ENCODE data around the gene OSGEPL1. TPM values are rescaled to one million over a fixed set of nuclear protein-coding genes. Genes with fewer than 3 reads are reported as not detected.
"Not testable (repeated sequence)": the region's sequence is repeated elsewhere in the genome, so short reads cannot be mapped to it uniquely, and the experiment has no call there.

OSGEPL1 gene
- total RNA-seq, 1 donor from 2014 or later, result 15.1 TPM

DNA sequence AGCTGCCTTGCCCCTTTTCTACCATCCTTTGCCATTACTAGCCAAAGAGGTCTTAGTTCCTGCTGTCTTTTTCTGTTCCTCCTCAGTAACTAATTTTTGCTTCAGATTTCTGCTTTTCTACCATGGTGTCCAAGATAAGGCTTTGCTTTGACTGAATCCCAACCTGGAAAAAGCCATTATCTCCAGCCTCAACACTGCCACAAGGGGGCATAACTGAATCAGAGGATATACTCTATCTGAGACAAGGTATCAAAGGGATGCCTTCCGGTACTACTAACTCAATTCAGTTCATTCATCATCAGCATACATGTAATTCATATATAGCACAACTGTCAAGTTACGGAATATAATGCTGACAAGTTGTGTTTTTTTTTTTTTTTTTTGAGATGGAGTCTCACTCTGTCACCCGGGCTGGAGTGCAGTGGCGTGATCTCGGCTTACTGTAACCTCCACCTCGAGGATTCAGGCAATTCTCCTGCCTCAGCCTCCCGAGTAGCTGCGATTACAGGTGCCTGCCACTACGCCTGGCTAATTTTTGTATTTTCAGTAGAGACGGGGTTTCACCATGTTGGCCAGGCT lies 11.4 kb downstream of the OSGEPL1 start:
- Histone ChIP-seq H3K9ac (ENCODE audit: low read depth in 1 of 3, low read length in 3 of 3) (no peak overlapping the region), H3K27me3 (ENCODE audit: control insufficient read depth in 3 of 3, insufficient read depth in 3 of 3, low read length in 3 of 3) (no peaks in the 10 kb centered on the region), H3K9me3 (ENCODE audit: control insufficient read depth in 3 of 3, low read length in 3 of 3) (no peaks in the 10 kb centered on the region), H3K4me1 (ENCODE audit: control insufficient read depth in 3 of 3, insufficient read depth in 3 of 3, low read length in 3 of 3) (no peaks in the 10 kb centered on the region), H3K27ac (ENCODE audit: low read depth, low read length) (no peak overlapping the region), H3K4me3 (ENCODE audit: low read length in 3 of 3) (no peak overlapping the region), H3K36me3 (ENCODE audit: control insufficient read depth in 3 of 3, insufficient read depth in 3 of 3, low read length in 3 of 3) (peaks cover 10 to 41% (median 31%) of the 10 kb centered on the region in 3 donors)

DNA sequence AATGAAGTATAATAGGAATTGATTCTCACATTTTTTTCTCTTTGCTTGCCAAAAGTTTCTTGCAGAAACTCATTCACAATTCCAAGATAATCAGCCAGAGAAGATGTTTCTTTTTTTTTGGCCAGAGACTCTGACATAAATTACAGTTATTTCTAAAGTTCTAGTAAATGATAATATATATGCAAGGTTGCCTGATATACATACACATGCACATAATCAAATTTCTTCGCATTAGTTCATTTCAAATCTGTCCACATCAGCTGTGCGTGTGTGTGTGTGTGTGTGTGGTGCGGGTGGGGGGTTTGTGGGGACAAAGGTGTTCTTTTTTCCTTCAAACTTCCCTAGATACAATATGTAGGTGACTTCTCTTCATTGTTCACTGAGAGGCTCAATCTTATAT lies 33.2 kb downstream of the OSGEPL1 start:
- H3K4me3 ChIP-seq (ENCODE audit: low read length in 3 of 3), result no peak overlapping the region

DNA sequence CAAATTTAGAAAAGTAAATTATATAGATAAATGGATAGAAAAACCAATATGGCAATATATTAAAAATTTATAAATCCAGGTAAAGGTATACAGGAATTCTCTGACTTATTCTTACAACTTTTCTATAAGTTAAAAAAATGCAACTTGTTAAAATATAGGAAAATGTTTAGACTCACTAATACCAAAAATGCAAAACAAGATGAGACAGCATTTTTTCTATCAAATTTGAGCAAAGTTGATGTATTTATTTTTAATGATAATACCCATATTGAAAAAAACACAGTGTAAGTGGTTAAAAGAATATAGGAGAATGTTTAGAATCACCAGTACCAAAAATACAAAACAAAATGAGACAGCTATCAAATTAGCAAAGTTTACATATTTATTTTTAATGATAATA lies 35.7 kb downstream of the OSGEPL1 start:
- no peaks in the 10 kb centered on the region for H3K9me3 ChIP-seq (ENCODE audit: control insufficient read depth in 3 of 3, low read length in 3 of 3)
- H3K27ac ChIP-seq (ENCODE audit: low read depth, low read length), result no peak overlapping the region
- H3K36me3 ChIP-seq (ENCODE audit: control insufficient read depth in 3 of 3, insufficient read depth in 3 of 3, low read length in 3 of 3), result peaks cover 0 to 5% (median 0%) of the 10 kb centered on the region in 3 donors
- no peaks in the 10 kb centered on the region for H3K27me3 ChIP-seq (ENCODE audit: control insufficient read depth in 3 of 3, insufficient read depth in 3 of 3, low read length in 3 of 3)
- H3K9ac ChIP-seq (ENCODE audit: low read depth in 1 of 3, low read length in 3 of 3), result no peak overlapping the region
- H3K4me3 ChIP-seq (ENCODE audit: low read length in 3 of 3), result no peak overlapping the region
- H3K4me1 ChIP-seq (ENCODE audit: control insufficient read depth in 3 of 3, insufficient read depth in 3 of 3, low read length in 3 of 3), result no peaks in the 10 kb centered on the region

More for the DNA sequence above, 33.2 kb downstream of the OSGEPL1 start:
- H3K27me3 ChIP-seq (ENCODE audit: control insufficient read depth in 3 of 3, insufficient read depth in 3 of 3, low read length in 3 of 3), result no peaks in the 10 kb centered on the region
- H3K27ac ChIP-seq (ENCODE audit: low read depth, low read length), result no peak overlapping the region
- H3K9ac ChIP-seq (ENCODE audit: low read depth in 1 of 3, low read length in 3 of 3), result no peak overlapping the region
- H3K4me1 ChIP-seq (ENCODE audit: control insufficient read depth in 3 of 3, insufficient read depth in 3 of 3, low read length in 3 of 3), result no peaks in the 10 kb centered on the region
- no peaks in the 10 kb centered on the region for H3K9me3 ChIP-seq (ENCODE audit: control insufficient read depth in 3 of 3, low read length in 3 of 3)
- H3K36me3 ChIP-seq (ENCODE audit: control insufficient read depth in 3 of 3, insufficient read depth in 3 of 3, low read length in 3 of 3), result peaks cover 0 to 5% (median 0%) of the 10 kb centered on the region in 3 donors

DNA sequence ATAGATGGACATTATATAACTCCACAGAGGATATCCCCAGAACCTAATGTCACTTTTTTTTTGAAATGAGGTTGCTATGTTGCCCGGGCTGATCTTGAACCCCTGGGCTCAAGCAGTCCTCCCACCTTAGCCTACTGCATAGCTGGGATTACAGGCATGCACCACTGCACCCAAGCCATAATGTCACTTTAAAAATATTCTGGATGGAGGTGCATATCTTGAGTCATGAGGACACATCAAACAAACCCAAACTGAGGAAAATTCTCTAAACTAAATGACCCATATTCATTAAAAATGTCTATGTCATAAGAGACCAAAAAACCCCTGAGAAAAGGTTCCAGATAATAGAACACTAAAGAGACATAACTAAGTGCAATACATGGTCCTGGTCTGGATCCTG lies 36.3 kb downstream of the OSGEPL1 start:
- no peaks in the 10 kb centered on the region for H3K9me3 ChIP-seq (ENCODE audit: control insufficient read depth in 3 of 3, low read length in 3 of 3)
- H3K27ac ChIP-seq (ENCODE audit: low read depth, low read length), result no peak overlapping the region
- H3K4me1 ChIP-seq (ENCODE audit: control insufficient read depth in 3 of 3, insufficient read depth in 3 of 3, low read length in 3 of 3), result no peaks in the 10 kb centered on the region
- no peak overlapping the region for H3K9ac ChIP-seq (ENCODE audit: low read depth in 1 of 3, low read length in 3 of 3)
- peaks cover 0 to 5% (median 0%) of the 10 kb centered on the region in 3 donors for H3K36me3 ChIP-seq (ENCODE audit: control insufficient read depth in 3 of 3, insufficient read depth in 3 of 3, low read length in 3 of 3)
- H3K4me3 ChIP-seq (ENCODE audit: low read length in 3 of 3), result no peak overlapping the region
- no peaks in the 10 kb centered on the region for H3K27me3 ChIP-seq (ENCODE audit: control insufficient read depth in 3 of 3, insufficient read depth in 3 of 3, low read length in 3 of 3)

DNA sequence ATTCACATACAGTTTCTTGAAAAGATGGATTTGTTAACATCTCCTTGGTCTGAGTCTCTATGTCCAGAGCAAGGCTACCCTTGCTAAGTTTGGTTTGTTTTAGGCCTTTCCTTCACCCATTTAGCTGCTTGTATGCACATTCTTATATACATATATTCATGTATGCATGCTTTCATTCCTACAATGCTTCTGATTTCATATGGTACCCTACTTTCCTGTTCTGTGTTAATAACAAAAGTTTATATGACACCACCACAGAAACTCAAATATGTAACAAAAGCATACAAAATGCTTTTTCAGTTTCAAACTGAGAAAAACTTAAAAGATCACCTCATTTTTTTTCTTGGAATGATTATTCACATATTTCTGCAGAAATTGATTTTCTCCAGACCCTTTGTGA lies 39.4 kb downstream of the OSGEPL1 start:
- H3K36me3 ChIP-seq (ENCODE audit: control insufficient read depth in 3 of 3, insufficient read depth in 3 of 3, low read length in 3 of 3), result peaks cover 0 to under 1% (median 0%) of the 10 kb centered on the region in 3 donors
- no peak overlapping the region for H3K27ac ChIP-seq (ENCODE audit: low read depth, low read length)
- H3K9ac ChIP-seq (ENCODE audit: low read depth in 1 of 3, low read length in 3 of 3), result no peak overlapping the region
- H3K4me3 ChIP-seq (ENCODE audit: low read length in 3 of 3), result no peak overlapping the region
- H3K27me3 ChIP-seq (ENCODE audit: control insufficient read depth in 3 of 3, insufficient read depth in 3 of 3, low read length in 3 of 3), result no peaks in the 10 kb centered on the region
- H3K9me3 ChIP-seq (ENCODE audit: control insufficient read depth in 3 of 3, low read length in 3 of 3), result no peaks in the 10 kb centered on the region
- no peaks in the 10 kb centered on the region for H3K4me1 ChIP-seq (ENCODE audit: control insufficient read depth in 3 of 3, insufficient read depth in 3 of 3, low read length in 3 of 3)

DNA sequence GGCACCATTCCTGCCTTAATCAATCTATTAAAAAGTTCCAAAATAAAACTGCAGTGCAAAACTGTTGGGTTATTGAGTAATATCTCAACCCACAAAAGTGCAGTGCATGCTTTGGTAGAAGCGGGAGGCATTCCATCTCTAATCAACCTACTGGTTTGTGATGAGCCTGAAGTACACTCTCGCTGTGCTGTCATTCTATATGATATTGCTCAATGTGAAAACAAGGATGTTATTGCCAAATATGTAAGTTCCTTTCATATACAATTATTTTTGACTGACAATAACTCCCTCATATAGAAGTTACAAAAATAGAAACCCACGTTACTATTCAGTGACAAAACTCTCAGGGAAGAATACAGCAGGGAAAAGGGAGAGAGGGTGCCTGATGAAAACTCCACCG lies 43.0 kb downstream of the OSGEPL1 start:
- Histone ChIP-seq H3K27me3 (ENCODE audit: control insufficient read depth in 3 of 3, insufficient read depth in 3 of 3, low read length in 3 of 3) (no peaks in the 10 kb centered on the region), H3K4me3 (ENCODE audit: low read length in 3 of 3) (no peak overlapping the region), H3K9ac (ENCODE audit: low read depth in 1 of 3, low read length in 3 of 3) (no peak overlapping the region), H3K9me3 (ENCODE audit: control insufficient read depth in 3 of 3, low read length in 3 of 3) (no peaks in the 10 kb centered on the region), H3K36me3 (ENCODE audit: control insufficient read depth in 3 of 3, insufficient read depth in 3 of 3, low read length in 3 of 3) (no peaks in the 10 kb centered on the region), H3K27ac (ENCODE audit: low read depth, low read length) (no peak overlapping the region), H3K4me1 (ENCODE audit: control insufficient read depth in 3 of 3, insufficient read depth in 3 of 3, low read length in 3 of 3) (no peaks in the 10 kb centered on the region)

DNA sequence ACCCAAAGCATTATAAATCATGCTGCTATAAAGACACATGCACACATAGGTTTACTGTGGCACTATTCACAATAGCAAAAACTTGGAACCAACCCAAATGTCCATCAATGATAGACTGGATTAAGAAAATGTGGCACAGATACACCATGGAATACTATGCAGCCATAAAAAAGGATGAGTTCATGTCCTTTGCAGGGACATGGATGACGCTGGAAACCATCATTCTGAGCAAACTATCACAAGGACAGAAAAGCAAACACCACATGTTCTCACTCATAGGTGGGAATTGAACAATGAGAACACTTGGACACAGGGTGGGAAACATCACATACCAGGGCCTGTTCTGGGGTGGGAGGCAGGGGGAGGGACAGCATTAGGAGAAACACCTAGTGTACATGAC lies 45.0 kb downstream of the OSGEPL1 start:
- H3K36me3 ChIP-seq (ENCODE audit: control insufficient read depth in 3 of 3, insufficient read depth in 3 of 3, low read length in 3 of 3); H3K9me3 ChIP-seq (ENCODE audit: control insufficient read depth in 3 of 3, low read length in 3 of 3); H3K9ac ChIP-seq (ENCODE audit: low read depth in 1 of 3, low read length in 3 of 3): not testable (repeated sequence)

DNA sequence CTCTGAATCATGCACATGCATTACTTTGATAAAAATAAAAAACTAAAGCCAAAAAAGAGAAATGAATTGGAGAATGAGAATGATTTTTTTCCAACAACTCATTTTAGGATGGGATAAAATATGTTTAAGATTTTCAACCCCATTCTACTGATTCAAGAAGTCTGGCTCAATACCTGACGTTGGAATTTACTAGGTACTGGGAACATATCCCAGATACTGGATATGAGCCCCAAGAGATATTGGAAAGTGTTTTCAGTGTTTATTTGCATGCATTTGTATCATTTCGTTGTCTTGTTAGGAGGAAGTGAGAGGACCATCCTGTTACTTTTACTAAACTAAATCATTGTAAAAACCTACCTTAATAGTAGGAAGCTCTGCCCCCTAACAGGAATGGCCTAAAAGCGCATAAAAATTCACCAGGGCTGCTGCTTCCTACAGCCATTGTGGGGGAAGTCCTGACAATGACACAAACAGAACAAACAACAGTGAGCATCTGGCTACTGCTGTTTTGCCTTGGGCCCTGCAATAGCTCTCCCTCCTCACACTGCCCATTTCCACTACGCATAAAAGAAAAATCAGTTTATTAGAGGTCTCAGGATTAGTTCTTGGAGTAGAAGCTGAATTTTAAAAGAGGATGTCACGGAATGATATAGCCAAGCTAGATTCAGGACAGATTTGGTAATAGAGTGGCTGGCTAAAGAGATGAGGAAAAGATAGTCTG lies 52.9 kb downstream of the OSGEPL1 start:
- no peak overlapping the region for H3K27ac ChIP-seq (ENCODE audit: low read depth, low read length)
- no peaks in the 10 kb centered on the region for H3K9me3 ChIP-seq (ENCODE audit: control insufficient read depth in 3 of 3, low read length in 3 of 3)
- H3K36me3 ChIP-seq (ENCODE audit: control insufficient read depth in 3 of 3, insufficient read depth in 3 of 3, low read length in 3 of 3), result peaks cover 0 to 7% (median 3%) of the 10 kb centered on the region in 3 donors
- no peak overlapping the region for H3K9ac ChIP-seq (ENCODE audit: low read depth in 1 of 3, low read length in 3 of 3)
- H3K4me3 ChIP-seq (ENCODE audit: low read length in 3 of 3), result no peak overlapping the region
- H3K27me3 ChIP-seq (ENCODE audit: control insufficient read depth in 3 of 3, insufficient read depth in 3 of 3, low read length in 3 of 3), result no peaks in the 10 kb centered on the region
- no peaks in the 10 kb centered on the region for H3K4me1 ChIP-seq (ENCODE audit: control insufficient read depth in 3 of 3, insufficient read depth in 3 of 3, low read length in 3 of 3)

More for the DNA sequence above, 45.0 kb downstream of the OSGEPL1 start:
- H3K4me3 ChIP-seq (ENCODE audit: low read length in 3 of 3); H3K4me1 ChIP-seq (ENCODE audit: control insufficient read depth in 3 of 3, insufficient read depth in 3 of 3, low read length in 3 of 3); H3K27ac ChIP-seq (ENCODE audit: low read depth, low read length); H3K27me3 ChIP-seq (ENCODE audit: control insufficient read depth in 3 of 3, insufficient read depth in 3 of 3, low read length in 3 of 3): not testable (repeated sequence)

DNA sequence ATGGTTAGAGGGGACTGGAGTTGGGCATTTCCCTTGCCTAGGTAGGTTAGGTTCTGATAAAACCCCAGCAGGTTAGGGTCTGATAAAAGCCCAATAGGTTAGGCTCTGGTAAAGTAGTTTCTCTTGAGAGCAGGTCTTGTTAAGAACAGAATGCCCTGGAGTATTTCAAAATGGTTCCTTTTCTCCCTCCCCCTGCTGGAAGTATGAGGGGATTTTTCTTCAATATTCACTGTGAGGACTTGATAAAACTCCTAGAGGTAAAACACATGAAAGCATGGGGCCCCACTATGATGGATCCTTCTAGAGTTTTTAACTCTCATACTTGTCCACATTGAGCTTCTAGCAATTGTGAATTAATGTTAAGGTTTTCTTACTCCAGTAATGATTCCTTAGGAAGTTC lies 60.5 kb downstream of the OSGEPL1 start:
- H3K9ac ChIP-seq (ENCODE audit: low read depth in 1 of 3, low read length in 3 of 3), result no peak overlapping the region
- H3K27me3 ChIP-seq (ENCODE audit: control insufficient read depth in 3 of 3, insufficient read depth in 3 of 3, low read length in 3 of 3), result no peaks in the 10 kb centered on the region
- peaks cover 0 to 3% (median 0%) of the 10 kb centered on the region in 3 donors for H3K36me3 ChIP-seq (ENCODE audit: control insufficient read depth in 3 of 3, insufficient read depth in 3 of 3, low read length in 3 of 3)
- no peaks in the 10 kb centered on the region for H3K9me3 ChIP-seq (ENCODE audit: control insufficient read depth in 3 of 3, low read length in 3 of 3)
- H3K4me1 ChIP-seq (ENCODE audit: control insufficient read depth in 3 of 3, insufficient read depth in 3 of 3, low read length in 3 of 3), result peaks cover 0 to 3% (median 0%) of the 10 kb centered on the region in 3 donors
- no peak overlapping the region for H3K4me3 ChIP-seq (ENCODE audit: low read length in 3 of 3)
- H3K27ac ChIP-seq (ENCODE audit: low read depth, low read length), result no peak overlapping the region

DNA sequence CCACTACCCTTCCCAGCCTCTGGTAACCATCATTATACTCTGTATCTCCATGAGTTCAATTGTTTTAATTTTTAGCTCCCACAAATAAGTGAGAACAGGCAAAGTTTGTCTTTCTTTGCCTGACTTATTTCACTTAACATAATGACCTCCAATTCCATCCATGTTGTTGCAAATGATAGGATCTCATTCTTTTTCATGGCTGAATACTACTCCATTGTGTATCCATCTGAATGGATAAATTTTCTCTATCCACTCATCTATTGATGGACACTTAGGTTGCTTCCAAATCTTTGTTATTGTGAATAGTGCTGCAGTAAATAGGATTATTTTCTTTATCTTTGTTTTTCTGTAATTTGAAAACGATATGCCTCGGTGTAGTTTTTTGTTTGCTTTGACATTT lies 61.9 kb downstream of the OSGEPL1 start:
- Histone ChIP-seq H3K4me3 (ENCODE audit: low read length in 3 of 3) (no peak overlapping the region), H3K9ac (ENCODE audit: low read depth in 1 of 3, low read length in 3 of 3) (no peak overlapping the region)

More for the DNA sequence above, 61.9 kb downstream of the OSGEPL1 start:
- Histone ChIP-seq H3K4me1 (ENCODE audit: control insufficient read depth in 3 of 3, insufficient read depth in 3 of 3, low read length in 3 of 3) (peaks cover 0 to 3% (median 0%) of the 10 kb centered on the region in 3 donors), H3K9me3 (ENCODE audit: control insufficient read depth in 3 of 3, low read length in 3 of 3) (no peaks in the 10 kb centered on the region), H3K27me3 (ENCODE audit: control insufficient read depth in 3 of 3, insufficient read depth in 3 of 3, low read length in 3 of 3) (no peaks in the 10 kb centered on the region), H3K36me3 (ENCODE audit: control insufficient read depth in 3 of 3, insufficient read depth in 3 of 3, low read length in 3 of 3) (peaks cover 0 to 3% (median 3%) of the 10 kb centered on the region in 3 donors), H3K27ac (ENCODE audit: low read depth, low read length) (no peak overlapping the region)
